ENCODE results near the gene SNRNP27.
A peak's percentile ranks its signal among the peaks of the same experiment; 100 is the strongest.

The SNRNP27 gene, protein sequence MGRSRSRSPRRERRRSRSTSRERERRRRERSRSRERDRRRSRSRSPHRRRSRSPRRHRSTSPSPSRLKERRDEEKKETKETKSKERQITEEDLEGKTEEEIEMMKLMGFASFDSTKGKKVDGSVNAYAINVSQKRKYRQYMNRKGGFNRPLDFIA

DNA sequence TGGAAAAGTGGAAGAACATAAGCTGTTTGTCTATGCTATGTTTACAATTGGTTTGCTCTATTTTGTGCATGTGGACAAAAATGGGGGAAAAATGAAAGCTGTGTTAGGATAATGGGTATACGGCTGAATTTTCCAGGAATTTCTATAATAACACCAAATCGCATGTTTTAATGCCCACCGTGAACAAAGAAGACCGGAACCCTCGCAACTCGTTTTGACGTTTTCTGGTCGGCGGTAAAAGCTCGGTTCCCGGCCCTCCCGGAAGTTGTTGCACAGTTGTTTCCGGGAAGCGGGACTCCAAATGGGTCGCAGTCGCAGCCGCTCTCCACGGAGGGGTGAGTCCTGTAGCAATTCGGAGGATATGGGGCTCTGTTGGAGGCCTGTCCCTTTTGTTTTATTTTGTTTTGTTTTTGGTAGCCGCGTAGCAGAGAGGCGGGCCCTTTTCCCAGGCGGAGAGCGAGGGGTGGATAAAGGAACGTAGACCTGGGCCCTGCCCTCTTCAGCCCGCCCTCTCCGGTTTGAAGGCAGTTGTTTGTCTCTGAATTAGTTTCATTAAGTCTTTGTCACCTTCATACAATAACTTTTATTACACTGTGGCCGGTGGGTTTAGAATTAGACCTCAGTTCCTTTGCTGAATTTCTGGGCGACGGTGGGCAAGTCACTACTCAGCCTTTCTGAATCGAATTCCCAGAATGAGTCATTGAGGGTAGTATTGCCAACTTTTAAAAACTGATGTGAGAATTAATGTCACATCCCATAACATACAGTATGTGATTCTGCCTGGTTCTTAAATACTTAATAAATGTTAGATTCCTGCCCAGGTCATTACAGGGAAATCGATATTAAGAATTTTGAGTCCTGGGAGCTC, at the start of gene SNRNP27:
Gene SNRNP27 (plus strand): TSS at position 273 of the 868 bp plus-strand sequence. CDS start 29 bp downstream, at position 302.
- TF ChIP-seq, protein P1, sequence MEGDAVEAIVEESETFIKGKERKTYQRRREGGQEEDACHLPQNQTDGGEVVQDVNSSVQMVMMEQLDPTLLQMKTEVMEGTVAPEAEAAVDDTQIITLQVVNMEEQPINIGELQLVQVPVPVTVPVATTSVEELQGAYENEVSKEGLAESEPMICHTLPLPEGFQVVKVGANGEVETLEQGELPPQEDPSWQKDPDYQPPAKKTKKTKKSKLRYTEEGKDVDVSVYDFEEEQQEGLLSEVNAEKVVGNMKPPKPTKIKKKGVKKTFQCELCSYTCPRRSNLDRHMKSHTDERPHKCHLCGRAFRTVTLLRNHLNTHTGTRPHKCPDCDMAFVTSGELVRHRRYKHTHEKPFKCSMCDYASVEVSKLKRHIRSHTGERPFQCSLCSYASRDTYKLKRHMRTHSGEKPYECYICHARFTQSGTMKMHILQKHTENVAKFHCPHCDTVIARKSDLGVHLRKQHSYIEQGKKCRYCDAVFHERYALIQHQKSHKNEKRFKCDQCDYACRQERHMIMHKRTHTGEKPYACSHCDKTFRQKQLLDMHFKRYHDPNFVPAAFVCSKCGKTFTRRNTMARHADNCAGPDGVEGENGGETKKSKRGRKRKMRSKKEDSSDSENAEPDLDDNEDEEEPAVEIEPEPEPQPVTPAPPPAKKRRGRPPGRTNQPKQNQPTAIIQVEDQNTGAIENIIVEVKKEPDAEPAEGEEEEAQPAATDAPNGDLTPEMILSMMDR (conservative IDR thresholded peaks at IDR 0.05; ENCODE audit: low read depth, low read length) = no peak
- DNase-seq (ENCODE audit: low read depth) = peak; percentile 85
- peak within 1 kb of the TSS; percentile 73 for H3K4me3 ChIP-seq (ENCODE audit: low read depth, low read length)

DNA sequence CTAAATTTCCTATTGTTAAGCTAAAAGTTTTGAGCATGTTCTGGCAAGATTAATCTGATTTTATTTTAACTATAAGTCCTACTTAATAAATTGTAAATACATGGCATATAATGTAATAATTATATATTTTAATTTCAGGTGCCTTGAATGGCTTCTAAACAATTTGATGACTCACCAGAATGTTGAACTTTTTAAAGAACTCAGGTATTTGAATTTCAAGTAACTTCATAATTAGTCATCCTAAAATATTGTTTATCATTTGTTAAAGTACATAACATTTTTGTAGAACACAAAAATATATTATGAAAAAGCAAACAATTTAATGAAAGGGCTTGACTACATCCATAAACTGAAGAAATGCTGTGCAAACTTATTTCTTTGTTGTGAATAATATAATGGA, 49.8 kb upstream of the SNRNP27 start:
- DNase-seq (ENCODE audit: low read depth) = no peak
- no peak overlapping the region for H3K4me3 ChIP-seq (ENCODE audit: low read depth, low read length)
- TF ChIP-seq, protein P1 (conservative IDR thresholded peaks at IDR 0.05; ENCODE audit: low read depth, low read length) = no peak

DNA sequence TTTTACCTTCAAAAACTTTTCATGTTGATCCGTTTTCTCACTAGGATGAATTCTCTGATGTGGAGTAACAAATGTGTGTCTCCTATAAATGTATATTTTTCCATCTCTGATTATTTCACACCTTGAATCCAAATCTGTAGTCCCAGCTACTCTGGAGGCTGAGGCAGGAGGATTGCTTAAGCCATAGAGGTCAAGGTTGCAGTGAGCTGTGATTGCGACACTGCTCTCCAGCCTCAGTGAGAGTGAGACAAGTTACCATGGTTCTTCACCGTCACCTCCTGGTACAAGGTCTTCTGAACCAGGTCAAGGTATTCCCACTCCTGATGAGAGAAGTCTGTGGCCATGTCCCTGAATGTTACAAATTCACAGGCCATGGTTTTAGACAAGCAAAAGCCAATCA, 49.2 kb upstream of the SNRNP27 start:
- DNase-seq (ENCODE audit: low read depth) = peak; percentile 4
- H3K4me3 ChIP-seq (ENCODE audit: low read depth, low read length) = no peak overlapping the region
- TF ChIP-seq, protein P1 (conservative IDR thresholded peaks at IDR 0.05; ENCODE audit: low read depth, low read length) = no peak

DNA sequence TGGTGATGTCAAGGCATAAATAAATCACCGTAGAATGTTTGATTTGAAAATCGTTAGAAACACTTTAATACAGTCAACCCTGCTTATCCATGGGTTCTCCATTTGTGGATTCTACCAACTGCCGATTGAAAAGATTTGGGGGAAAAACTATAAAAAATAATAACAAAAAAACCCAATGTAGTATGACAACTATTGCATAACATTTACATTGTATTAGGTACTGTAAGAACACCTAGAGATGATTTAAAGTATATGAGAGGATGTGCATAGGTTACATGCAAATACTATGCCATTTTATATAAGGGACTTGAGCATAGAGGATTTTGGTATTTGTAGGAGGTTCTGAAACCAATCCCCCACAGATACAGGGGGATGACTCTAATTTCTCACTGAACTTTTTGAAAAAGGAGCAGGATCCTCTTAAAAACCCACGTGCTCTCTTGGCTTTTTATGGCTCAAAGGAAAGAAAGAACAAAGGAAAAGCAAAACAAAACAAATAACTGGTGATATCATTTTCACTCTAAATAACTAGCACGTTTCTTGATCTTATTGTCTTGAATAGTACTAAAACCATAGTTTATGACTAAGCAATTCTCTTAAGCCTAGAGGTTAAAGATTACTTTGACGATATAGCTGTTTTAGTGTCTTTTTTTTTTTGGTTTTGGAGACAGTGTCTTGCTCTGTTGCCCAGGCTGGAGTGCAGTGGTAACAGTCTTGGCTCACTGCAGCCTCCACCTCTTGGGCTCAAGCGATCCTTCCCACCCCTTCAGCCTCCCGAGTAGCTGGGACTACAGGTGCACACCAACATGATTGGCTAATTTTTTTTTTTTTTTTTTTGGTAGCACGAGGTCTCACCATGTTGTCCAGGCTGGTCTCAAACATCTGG, 47.3 kb upstream of the SNRNP27 start:
- TF ChIP-seq, protein P1 (conservative IDR thresholded peaks at IDR 0.05; ENCODE audit: low read depth, low read length) = no peak
- DNase-seq (ENCODE audit: low read depth) = no peak
- H3K4me3 ChIP-seq (ENCODE audit: low read depth, low read length) = no peak overlapping the region

DNA sequence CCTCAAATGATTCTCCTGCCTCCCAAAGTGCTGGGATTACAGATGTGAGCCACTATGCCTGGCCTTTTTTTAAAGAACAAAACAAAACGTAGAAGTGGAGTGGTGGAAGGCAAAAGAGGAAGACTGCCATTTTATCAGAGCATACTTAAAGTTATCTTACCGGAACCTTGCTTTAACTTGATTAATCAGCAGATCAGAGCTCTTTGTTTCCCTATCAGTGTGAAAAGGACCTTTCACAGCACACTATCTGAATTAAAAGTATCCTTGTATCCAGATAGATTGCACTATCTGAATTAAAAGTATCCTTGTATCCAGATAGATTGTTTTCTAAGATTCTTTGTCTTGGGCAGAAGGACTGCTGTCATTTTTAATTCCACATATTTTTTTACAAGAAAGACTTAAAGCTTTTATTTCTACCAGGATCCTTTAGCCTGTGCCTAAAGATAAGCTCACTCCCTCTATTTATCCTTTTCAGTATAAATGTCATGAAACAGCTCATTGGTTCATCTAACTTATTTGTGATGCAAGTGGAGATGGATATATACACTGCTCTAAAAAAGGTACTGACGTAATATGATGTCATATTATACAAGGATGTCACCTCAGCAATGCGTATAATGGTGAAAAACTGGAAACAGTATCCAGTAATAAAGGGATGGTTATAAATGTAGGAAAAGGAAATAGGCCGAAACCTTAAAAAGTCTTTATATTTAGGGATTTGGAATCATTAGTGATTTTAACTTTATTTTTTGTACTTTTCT, 46.5 kb upstream of the SNRNP27 start:
- TF ChIP-seq, protein P1 (conservative IDR thresholded peaks at IDR 0.05; ENCODE audit: low read depth, low read length) = no peak
- DNase-seq (ENCODE audit: low read depth) = no peak
- H3K4me3 ChIP-seq (ENCODE audit: low read depth, low read length) = no peak overlapping the region

DNA sequence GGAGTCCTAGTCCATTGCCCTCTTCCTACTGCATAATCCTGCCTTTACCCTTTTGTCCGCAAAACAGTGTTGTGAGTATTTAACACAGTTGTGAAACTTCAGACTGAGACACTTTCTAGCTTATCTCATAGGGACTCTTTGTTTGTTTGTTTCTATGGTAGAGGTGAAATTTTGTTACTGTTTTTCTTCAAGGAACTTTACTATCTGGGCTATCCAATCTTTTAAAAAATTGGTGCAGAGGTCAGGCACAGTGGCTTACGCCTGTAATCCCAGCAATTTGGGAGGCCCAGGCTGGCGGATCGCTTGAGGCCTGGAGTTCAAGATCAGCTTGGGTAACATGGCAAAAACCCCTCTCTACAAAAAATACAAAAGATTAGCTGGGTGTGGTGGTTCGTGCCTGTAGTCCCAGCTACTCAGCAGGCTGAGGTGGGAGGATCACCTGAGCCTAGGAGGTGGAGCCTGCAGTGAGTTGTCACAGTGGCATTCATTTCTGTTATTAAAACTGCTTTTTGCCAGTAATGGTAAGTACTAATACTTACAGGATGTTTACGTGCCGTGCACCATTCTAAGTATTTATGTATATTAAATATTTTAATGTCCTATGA, 45.5 kb upstream of the SNRNP27 start:
- TF ChIP-seq, protein P1 (conservative IDR thresholded peaks at IDR 0.05; ENCODE audit: low read depth, low read length) = no peak
- no peak overlapping the region for H3K4me3 ChIP-seq (ENCODE audit: low read depth, low read length)
- DNase-seq (ENCODE audit: low read depth) = no peak
